Measurements from ENCODE around the gene SPDYE3.
"Not testable (repeated sequence)": the region's sequence is repeated elsewhere in the genome, so short reads cannot be mapped to it uniquely, and the experiment has no call there.

DNA sequence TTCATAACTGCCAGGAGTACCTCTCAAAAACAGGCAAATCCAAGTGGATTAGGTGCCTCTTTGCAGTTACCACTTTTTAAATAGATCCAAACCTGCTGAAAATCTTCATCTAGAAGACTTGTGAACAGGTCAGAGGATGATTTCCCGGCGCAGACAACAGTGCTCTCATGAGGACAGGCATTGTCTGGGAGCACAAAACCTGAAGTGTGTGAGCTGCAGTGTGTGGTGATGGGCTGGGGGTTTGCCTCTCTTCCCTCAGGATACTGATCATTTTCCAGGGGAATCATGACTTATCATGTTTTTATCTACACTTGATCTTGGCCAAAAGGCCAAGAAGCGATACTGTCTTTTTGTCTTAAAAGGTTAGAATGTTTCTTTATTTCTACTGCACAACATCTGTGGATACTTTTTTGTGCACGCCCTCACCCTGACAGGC lies 36.6 kb downstream of the SPDYE3 start:
- TF ChIP-seq, protein P1, sequence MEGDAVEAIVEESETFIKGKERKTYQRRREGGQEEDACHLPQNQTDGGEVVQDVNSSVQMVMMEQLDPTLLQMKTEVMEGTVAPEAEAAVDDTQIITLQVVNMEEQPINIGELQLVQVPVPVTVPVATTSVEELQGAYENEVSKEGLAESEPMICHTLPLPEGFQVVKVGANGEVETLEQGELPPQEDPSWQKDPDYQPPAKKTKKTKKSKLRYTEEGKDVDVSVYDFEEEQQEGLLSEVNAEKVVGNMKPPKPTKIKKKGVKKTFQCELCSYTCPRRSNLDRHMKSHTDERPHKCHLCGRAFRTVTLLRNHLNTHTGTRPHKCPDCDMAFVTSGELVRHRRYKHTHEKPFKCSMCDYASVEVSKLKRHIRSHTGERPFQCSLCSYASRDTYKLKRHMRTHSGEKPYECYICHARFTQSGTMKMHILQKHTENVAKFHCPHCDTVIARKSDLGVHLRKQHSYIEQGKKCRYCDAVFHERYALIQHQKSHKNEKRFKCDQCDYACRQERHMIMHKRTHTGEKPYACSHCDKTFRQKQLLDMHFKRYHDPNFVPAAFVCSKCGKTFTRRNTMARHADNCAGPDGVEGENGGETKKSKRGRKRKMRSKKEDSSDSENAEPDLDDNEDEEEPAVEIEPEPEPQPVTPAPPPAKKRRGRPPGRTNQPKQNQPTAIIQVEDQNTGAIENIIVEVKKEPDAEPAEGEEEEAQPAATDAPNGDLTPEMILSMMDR (IDR thresholded peaks at IDR 0.05) = not testable (repeated sequence)
- not testable (repeated sequence) for TF ChIP-seq POLR2A (IDR thresholded peaks at IDR 0.05)

Measured in right lobe of liver (tissue), 4 donors.